ENCODE data around the gene FUT9.

The FUT9 gene

GRCh38 chr6:96014846-96015517, 792 bp upstream of the FUT9 start:
- TF ChIP-seq BACH2 (CRISPR knock-in tag; IDR thresholded peaks at IDR 0.05; ENCODE audit: borderline replicate concordance) (no peak), ZFP30 (CRISPR knock-in tag; IDR thresholded peaks at IDR 0.05) (no peak), TCF4 (CRISPR knock-in tag; IDR thresholded peaks at IDR 0.05; ENCODE audit: borderline replicate concordance) (no peak), CSRNP3 (CRISPR knock-in tag; IDR thresholded peaks at IDR 0.05) (no peak), RARB (CRISPR knock-in tag; IDR thresholded peaks at IDR 0.05) (no peak), ISL1 (CRISPR knock-in tag; IDR thresholded peaks at IDR 0.05) (no peak), GLIS3 (CRISPR knock-in tag; IDR thresholded peaks at IDR 0.05) (no peak)
- ATAC-seq, result peak; percentile 58; the same call in 1 of the 3 replicates

- no peak for TF ChIP-seq GLIS3 (CRISPR knock-in tag; IDR thresholded peaks at IDR 0.05)
- TF ChIP-seq TSHZ2 (CRISPR knock-in tag; IDR thresholded peaks at IDR 0.05), result no peak
- TF ChIP-seq ZFP3 (CRISPR knock-in tag; IDR thresholded peaks at IDR 0.05), result no peak
- TF ChIP-seq ISL1 (CRISPR knock-in tag; IDR thresholded peaks at IDR 0.05), result no peak
- TF ChIP-seq ZNF70 (CRISPR knock-in tag; IDR thresholded peaks at IDR 0.05), result no peak
- TF ChIP-seq TCF4 (CRISPR knock-in tag; IDR thresholded peaks at IDR 0.05; ENCODE audit: borderline replicate concordance), result no peak
- TF ChIP-seq CREB5 (CRISPR knock-in tag; IDR thresholded peaks at IDR 0.05; ENCODE audit: low read depth), result no peak
- TF ChIP-seq ESRRG (CRISPR knock-in tag; IDR thresholded peaks at IDR 0.05), result no peak
- no peak for TF ChIP-seq BACH2 (CRISPR knock-in tag; IDR thresholded peaks at IDR 0.05; ENCODE audit: borderline replicate concordance)
- TF ChIP-seq ARNTL (CRISPR knock-in tag; IDR thresholded peaks at IDR 0.05; ENCODE audit: borderline replicate concordance, low read depth), result no peak
- no peak for TF ChIP-seq CSDC2 (CRISPR knock-in tag; IDR thresholded peaks at IDR 0.05)
- no peak for TF ChIP-seq ZC3H10 (CRISPR knock-in tag; IDR thresholded peaks at IDR 0.05)
- TF ChIP-seq ZNF8 (CRISPR knock-in tag; IDR thresholded peaks at IDR 0.05), result no peak
- TF ChIP-seq ZNF565 (CRISPR knock-in tag; conservative IDR thresholded peaks at IDR 0.05; ENCODE audit: low read depth), result no peak
- TF ChIP-seq POU6F1 (CRISPR knock-in tag; IDR thresholded peaks at IDR 0.05; ENCODE audit: borderline replicate concordance, low read depth), result no peak
- no peak for TF ChIP-seq PPARA (CRISPR knock-in tag; IDR thresholded peaks at IDR 0.05; ENCODE audit: borderline replicate concordance)
- no peak for TF ChIP-seq RARB (CRISPR knock-in tag; IDR thresholded peaks at IDR 0.05)
- TF ChIP-seq PATZ1 (CRISPR knock-in tag; IDR thresholded peaks at IDR 0.05; ENCODE audit: borderline replicate concordance), result no peak
- no peak for TF ChIP-seq ZFP30 (CRISPR knock-in tag; IDR thresholded peaks at IDR 0.05)
- ATAC-seq, result peak; percentile 19; the same call in 1 of the 3 replicates
Observed at GRCh38 chr6:96016334-96017069, 728 bp downstream of the FUT9 start.

GRCh38 chr6:96017070-96017359, 1.2 kb downstream of the FUT9 start:
- no peak for ATAC-seq
- TF ChIP-seq TOX (CRISPR knock-in tag; IDR thresholded peaks at IDR 0.05; ENCODE audit: borderline replicate concordance) (no peak), ESRRG (CRISPR knock-in tag; IDR thresholded peaks at IDR 0.05) (no peak), CSDC2 (CRISPR knock-in tag; IDR thresholded peaks at IDR 0.05) (no peak), PATZ1 (CRISPR knock-in tag; IDR thresholded peaks at IDR 0.05; ENCODE audit: borderline replicate concordance) (no peak), TSHZ2 (CRISPR knock-in tag; IDR thresholded peaks at IDR 0.05) (no peak), ZNF70 (CRISPR knock-in tag; IDR thresholded peaks at IDR 0.05) (no peak)
